GM18499 (cell line): ENCODE data around the gene HPD.

Source experiments
- ATAC-seq: cut with Tn5 transposase; IDR thresholded peaks from one replicate; pipeline ENCODE4 v1.9.1; 2021; ENCODE audit warnings: moderate number of reproducible peaks; ENCODE audit not compliant: insufficient read depth, unreplicated experiment

Gene HPD

DNA sequence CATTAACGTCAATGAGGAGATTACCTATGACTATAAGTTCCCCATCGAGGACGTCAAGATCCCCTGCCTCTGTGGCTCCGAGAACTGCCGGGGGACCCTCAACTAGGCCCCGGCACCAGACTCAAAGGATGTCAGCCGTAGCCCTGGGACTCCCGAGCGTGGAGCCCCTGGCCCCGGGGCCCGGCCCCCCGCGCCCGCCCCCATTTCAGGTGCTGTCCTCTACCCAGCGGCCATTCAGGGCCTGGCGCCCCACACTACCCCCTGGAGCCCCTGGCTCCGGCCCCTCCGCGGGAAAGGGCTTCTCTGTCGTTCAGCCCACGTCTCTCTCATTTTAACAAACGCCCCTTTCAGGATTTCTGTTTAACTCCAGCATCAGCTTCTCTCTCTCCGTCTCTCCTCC lies 28.5 kb downstream of the HPD start:
- ATAC-seq: no peak

DNA sequence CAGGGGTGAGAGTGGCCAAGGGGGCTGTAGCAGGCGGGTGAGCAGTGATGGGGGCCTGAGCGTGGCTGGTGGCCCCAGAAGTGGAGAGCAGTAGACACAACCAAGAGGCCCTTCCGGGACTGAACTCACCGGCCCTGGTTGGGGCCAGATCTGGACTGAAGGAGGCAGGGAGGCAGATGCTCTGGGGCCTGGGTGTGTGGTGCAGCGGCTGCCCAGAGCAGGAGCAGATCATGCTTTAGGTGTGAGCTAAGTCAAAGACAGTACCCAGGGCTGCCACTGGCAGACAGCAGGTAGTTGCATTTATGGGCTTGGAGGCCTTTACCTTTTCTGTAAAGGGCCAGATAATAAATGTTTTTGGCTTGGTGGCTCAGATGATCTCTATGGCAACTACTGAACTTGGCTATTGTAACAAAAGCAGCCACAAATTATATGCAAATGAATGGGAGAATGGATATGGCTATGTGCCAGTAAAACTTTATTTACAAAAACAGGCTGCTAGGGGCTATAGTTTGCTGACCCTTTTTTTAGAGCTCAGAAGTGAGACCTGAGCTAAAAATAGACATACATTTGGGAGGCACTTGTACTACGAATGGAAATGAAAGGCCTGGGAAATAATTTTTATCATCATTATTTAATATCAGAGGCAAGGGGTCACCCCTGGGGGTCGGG lies 29.3 kb downstream of the HPD start:
- ATAC-seq: no peak

DNA sequence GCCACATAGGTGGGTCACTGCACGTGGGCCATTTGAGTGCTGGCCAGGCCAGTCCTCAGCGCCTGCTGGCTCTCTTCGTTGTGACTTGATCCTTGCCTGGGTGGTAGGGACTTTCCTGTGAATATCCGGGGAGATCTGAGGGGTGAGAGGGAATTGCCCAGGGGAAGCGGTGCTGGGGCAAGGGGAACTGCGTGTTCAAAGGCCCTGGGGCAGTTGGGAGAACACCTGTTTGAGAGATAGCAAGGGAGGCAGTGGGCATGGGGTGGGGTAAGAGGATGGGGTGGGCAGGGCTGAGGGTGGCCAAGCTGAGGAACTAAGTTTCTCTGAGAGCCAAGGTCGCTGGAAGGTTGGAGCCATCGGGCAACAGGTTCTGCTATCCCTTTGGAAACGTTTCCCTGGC lies 29.8 kb downstream of the HPD start:
- no peak for ATAC-seq

DNA sequence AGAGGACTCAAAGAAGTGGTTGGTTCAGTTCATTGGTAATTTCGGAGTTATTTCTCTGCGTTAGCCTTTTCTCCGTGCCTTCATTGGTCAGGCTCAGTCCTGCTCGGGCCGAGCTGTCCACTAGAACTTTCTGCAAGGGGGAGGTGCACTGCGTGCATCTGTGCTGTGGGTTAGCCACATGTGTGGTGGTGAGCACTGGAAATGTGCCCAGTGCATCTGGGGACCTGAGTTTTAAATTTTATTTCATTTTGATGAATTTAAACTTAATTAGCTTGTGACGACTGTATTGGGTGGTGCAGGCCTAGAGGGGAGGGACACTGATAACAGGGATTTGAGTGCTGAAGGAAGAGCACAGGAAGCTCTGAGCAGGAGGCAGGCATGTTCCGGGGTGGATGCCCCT lies 30.4 kb downstream of the HPD start:
- ATAC-seq: no peak

DNA sequence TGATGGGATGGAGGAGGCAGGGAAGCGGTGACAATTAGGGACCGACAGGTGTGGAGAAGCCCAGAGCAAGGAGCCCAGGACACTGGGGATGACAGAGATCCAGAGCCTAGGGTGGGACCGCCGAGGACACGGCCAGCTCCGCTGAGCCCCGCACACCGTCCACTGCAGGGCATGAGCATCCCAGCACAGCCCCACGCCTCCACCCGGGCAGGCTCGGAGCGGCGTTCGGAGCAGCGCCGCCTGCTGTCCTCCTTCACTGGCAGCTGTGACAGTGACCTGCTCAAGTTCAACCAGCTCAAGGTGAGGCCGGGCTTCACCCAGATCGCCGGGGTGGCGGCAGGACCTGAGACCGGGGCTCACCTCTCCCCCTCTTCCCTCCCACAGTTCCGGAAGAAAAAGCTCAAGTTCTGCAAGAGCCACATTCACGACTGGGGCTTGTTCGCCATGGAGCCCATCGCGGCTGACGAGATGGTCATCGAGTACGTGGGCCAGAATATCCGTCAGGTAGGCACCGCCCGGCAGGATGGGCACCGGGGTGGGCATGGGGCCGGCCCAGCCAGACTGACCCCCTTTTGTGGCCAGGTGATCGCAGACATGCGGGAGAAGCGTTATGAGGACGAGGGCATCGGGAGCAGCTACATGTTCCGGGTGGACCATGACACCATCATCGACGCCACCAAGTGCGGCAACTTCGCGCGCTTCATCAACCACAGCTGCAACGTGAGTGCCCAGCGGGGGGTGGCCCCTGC lies 31.1 kb downstream of the HPD start:
- ATAC-seq: no peak

DNA sequence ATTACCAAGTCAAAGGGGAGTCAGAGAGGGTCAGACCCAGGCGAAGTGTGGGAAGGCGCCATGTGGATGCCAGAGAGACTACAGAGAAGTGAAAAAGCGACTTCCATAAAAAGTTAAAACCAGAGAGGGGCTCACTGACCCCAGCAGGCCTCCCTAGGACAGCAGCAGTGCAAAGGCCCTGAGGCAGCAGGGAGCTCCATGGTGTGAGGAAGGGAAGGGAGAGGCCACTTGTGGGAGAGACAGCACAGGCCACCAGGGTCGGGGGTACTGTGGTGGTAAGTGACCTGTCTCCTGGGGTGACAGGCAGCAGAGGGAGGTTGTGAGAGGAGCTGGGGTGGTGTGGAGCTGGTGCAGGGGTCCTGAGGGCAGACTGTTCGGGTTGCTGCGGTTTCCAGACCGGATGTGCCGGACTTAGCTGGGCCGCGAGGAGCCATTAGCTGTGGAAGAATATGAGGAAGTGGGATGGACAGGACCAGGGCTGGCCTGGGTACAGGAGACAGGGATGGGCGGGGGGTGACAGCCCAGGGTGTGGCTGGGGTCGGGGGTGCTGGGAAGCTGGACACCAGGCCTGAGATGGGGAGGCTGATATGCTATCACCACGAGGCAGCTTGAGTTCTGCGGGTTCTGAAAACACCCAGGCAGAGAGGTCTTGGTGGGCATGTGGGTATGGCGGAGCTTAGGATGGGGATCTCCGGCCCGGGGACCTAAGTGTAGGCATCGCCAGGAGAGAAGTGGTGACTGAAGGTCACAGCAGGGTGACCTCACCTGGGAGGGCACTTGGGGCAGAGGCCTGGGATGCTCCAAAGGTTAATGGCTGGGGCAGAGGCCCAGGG lies 32.1 kb downstream of the HPD start:
- ATAC-seq: no peak

DNA sequence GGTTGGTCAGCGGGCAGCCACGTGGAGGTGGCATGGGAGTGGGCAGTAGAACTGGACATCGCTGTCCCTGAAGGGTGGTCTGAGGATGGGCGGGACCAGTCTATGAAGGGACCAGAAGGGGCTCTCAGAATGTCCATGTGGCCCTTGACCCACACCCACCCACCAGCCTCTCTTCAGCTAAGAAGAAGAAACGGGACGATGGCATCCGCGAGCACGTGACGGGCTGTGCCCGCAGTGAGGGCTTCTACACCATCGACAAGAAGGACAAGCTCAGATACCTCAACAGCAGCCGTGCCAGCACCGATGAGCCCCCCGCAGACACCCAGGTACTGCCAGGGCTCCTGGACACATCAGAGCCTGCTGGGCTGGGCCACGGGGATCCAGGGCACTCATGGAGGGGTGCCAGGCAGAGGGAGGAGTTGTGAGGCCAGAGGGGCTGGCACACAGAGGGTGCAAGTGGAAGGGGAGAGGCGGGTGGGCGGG lies 33.6 kb downstream of the HPD start:
- ATAC-seq: no peak

DNA sequence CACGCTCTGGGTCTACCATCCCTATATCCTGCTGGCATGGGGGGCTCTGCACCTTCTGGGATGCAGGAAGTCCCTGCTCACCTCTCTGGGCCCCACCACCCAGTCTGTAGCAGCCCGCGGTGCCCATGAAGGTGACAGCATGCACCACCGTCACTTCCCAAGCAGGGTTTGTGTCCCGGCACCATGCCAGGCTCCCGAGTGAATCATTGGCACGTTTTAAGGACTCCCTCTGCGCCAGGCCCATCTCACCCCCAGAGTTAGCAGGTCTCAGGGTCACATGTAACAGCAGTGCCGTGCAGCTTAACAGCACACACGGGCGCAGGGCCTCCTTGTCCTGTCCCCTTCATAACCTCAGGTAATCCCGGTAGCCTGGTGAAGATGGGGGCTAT lies 34.9 kb downstream of the HPD start:
- no peak for ATAC-seq

DNA sequence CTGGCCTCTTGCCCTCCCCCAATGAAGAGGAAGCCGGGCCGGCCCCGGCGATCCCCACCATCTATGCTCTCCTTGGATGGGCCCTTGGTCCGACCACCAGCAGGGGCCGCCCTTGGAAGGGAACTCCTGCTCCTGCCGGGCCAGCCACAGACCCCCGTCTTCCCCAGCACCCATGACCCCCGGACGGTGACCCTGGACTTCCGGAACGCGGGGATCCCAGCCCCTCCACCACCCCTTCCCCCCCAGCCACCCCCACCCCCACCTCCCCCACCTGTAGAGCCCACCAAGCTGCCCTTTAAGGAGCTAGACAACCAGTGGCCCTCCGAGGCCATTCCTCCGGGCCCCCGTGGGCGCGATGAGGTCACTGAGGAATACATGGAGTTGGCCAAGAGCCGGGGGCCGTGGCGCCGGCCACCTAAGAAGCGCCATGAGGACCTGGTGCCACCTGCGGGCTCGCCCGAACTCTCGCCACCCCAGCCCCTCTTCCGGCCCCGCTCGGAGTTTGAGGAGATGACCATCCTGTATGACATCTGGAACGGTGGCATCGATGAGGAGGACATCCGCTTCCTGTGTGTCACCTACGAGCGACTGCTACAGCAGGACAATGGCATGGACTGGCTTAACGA lies 35.4 kb downstream of the HPD start:
- ATAC-seq: no peak

DNA sequence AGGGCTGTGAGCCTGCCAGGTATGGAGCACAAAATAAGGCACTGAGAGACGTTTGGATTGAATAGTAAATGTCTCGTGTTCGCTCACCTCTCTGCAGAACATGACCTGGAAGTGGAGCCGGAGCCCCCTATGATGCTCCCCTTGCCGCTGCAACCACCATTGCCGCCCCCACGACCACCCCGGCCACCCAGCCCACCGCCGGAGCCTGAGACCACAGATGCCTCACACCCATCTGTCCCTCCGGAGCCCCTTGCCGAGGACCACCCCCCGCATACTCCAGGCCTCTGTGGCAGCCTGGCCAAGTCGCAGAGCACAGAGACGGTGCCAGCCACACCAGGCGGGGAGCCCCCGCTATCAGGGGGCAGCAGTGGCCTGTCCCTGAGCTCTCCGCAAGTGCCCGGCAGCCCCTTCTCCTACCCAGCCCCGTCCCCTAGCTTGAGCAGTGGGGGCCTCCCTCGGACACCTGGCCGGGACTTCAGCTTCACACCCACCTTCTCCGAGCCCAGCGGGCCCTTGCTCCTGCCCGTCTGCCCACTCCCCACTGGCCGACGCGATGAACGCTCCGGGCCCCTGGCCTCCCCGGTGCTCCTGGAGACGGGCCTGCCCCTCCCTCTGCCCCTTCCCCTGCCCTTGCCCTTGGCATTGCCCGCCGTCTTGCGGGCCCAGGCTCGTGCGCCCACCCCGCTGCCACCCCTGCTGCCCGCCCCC lies 36.1 kb downstream of the HPD start:
- ATAC-seq: no peak

DNA sequence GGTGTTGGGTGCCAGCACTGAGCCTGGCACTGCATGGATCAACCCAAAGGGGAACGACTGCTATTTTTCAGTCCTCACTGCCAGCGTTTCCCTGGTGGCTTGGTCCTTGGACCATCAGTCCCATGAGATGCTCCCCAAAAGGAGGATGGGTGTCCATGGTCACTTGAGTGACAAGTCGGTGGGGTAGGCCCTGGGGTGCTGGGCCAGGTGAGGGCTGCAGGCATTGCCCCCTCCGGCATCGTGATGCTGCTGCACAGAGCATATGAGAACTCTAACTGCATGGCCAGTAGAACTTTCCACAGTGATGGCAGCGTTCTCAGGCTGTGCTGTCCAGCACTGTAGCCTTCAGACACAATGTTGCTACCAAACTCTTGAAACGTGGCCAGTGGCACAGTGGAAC lies 38.6 kb downstream of the HPD start:
- no peak for ATAC-seq

DNA sequence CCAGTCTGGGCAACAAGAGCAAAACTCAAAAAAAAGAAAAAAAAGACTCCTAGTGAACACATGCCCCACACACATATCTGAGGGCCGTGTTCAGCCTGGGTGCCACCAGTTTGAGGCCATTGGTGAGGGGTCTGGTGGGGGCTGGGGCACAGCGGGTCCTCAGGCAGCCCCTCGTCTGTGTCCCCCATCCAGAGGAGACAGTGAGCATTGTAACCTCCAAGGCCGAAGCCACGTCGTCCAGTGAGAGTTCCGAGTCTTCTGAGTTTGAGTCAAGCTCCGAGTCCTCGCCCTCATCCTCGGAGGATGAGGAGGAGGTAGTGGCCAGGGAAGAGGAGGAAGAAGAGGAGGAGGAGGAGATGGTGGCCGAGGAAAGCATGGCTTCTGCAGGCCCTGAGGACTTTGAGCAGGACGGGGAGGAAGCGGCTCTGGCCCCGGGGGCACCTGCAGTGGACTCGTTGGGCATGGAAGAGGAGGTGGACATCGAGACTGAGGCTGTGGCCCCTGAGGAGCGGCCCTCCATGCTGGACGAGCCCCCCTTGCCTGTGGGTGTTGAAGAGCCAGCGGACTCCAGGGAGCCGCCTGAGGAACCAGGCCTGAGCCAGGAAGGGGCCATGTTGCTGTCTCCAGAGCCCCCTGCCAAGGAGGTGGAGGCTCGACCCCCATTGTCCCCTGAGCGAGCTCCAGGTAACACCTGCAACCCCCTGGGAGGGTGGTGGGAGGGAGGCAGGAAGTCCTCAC lies 39.3 kb downstream of the HPD start:
- ATAC-seq: no peak

DNA sequence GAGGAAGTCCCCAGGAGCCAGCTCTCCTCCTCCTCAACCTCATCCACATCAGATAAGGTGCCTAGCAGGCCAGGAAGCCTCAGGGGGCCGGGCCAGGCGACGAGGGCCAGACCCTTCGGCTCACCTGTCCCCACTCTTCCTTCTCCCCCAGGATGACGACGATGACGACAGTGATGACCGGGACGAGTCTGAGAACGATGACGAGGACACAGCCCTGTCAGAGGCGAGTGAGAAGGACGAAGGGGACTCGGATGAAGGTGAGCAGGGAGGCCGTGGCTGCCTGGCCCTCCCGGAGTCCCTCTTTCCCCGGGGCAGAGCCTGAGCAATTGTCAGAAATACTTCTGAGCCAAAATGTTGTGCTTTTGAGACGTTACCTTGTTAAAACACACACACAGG lies 41.0 kb downstream of the HPD start:
- no peak for ATAC-seq

DNA sequence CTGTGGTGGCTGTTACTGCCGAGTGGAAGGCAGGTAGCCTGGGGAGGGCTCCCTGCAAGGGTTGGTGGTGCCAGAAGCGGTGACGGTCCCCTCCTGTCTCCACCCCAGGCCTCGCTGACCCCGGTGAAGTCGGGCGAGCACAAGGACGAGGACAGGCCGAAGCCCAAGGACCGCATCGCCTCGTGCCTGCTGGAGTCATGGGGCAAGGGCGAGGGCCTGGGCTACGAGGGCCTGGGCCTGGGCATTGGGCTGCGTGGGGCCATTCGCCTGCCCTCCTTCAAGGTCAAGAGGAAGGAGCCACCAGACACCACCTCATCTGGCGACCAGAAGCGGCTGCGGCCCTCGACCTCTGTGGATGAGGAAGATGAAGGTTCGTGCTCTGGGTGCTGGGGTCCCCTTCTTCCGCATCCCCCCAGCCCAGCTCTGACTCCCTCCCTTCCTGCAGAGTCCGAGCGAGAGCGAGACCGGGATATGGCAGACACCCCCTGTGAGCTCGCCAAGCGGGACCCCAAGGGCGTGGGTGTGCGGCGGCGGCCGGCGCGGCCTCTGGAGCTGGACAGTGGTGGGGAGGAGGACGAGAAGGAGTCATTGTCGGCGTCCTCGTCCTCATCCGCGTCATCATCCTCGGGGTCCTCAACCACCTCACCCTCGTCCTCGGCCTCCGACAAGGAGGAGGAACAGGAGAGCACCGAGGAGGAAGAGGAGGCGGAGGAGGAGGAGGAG lies 41.6 kb downstream of the HPD start:
- no peak for ATAC-seq

DNA sequence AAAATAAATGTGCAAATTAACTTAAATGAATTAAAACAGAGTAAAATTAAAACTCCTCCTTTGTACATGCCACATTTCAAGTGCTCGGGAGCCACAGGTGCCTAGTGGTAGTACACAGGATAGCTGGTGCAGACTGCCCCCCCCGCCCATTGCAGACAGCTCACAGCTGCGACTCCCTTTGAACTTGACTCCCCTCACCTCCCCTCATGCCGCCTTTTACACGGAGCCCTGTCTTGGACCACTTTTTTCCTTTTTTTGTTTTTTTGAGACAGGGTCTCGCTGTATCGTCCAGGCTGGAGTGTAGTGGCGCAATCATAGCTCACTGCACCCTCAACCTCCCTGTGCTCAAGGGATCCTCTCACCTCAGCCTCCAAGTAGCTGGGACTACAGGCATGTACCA lies 43.4 kb downstream of the HPD start:
- no peak for ATAC-seq

DNA sequence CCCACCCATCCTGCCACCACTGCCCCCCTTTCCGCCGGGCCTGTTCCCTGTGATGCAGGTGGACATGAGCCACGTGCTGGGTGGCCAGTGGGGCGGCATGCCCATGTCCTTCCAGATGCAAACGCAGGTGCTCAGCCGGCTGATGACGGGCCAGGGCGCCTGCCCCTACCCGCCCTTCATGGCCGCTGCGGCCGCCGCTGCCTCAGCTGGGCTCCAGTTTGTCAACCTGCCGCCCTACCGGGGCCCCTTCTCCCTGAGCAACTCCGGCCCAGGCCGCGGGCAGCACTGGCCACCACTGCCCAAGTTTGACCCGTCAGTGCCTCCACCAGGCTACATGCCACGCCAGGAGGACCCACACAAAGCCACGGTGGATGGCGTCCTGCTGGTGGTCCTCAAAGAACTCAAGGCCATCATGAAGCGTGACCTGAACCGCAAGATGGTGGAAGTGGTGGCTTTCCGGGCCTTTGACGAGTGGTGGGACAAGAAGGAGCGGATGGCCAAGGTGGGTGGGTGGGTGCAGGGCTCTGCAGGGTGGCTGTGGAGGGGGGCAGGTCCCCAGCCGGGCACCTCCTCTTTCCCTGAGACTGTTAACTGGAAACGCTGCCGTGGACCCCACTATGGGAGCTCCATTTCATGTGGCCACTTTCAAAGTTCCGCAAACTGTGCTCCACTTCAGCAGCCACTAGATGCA lies 44.1 kb downstream of the HPD start:
- no peak for ATAC-seq

DNA sequence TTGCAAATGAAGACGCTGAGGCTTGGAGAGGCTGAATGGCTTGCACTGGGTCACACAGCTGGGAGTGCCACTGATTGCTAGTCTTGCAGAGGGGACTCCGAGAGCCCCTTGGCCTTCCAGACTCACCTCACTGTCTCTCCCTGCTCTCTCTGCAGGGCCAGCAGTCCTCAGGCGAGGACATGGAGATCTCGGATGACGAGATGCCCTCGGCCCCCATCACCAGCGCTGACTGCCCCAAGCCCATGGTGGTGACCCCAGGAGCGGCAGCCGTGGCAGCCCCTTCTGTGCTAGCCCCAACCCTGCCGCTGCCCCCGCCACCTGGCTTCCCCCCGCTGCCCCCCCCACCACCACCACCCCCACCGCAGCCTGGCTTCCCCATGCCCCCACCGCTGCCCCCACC lies 44.7 kb downstream of the HPD start:
- no peak for ATAC-seq
